Small intestine (tissue), 7 donors: ENCODE results near the gene KIRREL1. TPM values are rescaled to one million over a fixed set of nuclear protein-coding genes. Genes with fewer than 3 reads are reported as not detected.

Experiments used
- DNase-seq, 2 donors: peaks; one replicate each; pipeline versions ENCODE4 v3.0.0 to v3.0.0-alpha.2; 2013
- FAIRE-seq: peaks from 2 replicates; lab custom pipeline; 2012; peaks lifted over from hg19 to GRCh38; lab: Jason Lieb, UNC
- H3K27ac ChIP-seq, 3 donors: one replicate each; pipeline ENCODE4 v1.5.1; 2013; ENCODE audit warnings: low read length in 2 of 3, mild to moderate bottlenecking in 2 of 3, control low read depth in 1 of 3, inconsistent platforms in 1 of 3, low read depth in 1 of 3, moderate library complexity in 1 of 3
- H3K27me3 ChIP-seq, 3 donors: one replicate each; pipeline ENCODE4 v1.6.1; 2013; ENCODE audit warnings: low read length in 3 of 3, inconsistent platforms in 1 of 3; ENCODE audit not compliant: control insufficient read depth in 3 of 3, insufficient read depth in 3 of 3
- H3K36me3 ChIP-seq, 3 donors: one replicate each; pipeline ENCODE4 v1.6.1; 2013; ENCODE audit warnings: low read length in 3 of 3, inconsistent platforms in 1 of 3, low read depth in 1 of 3, mild to moderate bottlenecking in 1 of 3, moderate library complexity in 1 of 3; ENCODE audit not compliant: control insufficient read depth in 3 of 3, insufficient read depth in 2 of 3
- H3K4me1 ChIP-seq, 3 donors: one replicate each; pipeline ENCODE4 v1.6.1; 2013; ENCODE audit warnings: low read length in 2 of 3, inconsistent platforms in 1 of 3, low read depth in 1 of 3, mild to moderate bottlenecking in 1 of 3, moderate library complexity in 1 of 3; ENCODE audit not compliant: control insufficient read depth in 3 of 3, insufficient read depth in 2 of 3
- H3K4me3 ChIP-seq, 3 donors: one replicate each; pipeline ENCODE4 v1.5.1; 2013; ENCODE audit warnings: low read length in 3 of 3, control low read depth in 1 of 3, inconsistent platforms in 1 of 3, low read depth in 1 of 3, mild to moderate bottlenecking in 1 of 3, moderate library complexity in 1 of 3
- H3K9me3 ChIP-seq, 2 donors: one replicate each; pipeline ENCODE4 v1.6.1; 2013; ENCODE audit warnings: low read depth in 1 of 2, low read length in 1 of 2; ENCODE audit not compliant: control insufficient read depth in 2 of 2, insufficient read depth in 1 of 2
- WGBS, 3 donors: extraction: QIAGEN DNeasy Blood & Tissue Kit; methylation state at CpG; one replicate each; pipeline ENCODE4 v1.1.7; 2013; 5-methylcytosine and 5-hydroxymethylcytosine counted together
- polyA plus RNA-seq, 4 donors: library from polyadenylated mRNA; stranded (reverse) in 3 of 4; unstranded in 1 of 4; fragments of 200-250 nt in 3 of 4; fragments of 120-200 nt in 1 of 4; gene quantifications; one replicate each; pipeline versions ENCODE4 v1.2.1 to v1.2.3, GENCODE V29; 2013
- donor health status: healthy with polysubstance abuse.
- donor health status: control.
- donor health status: control.
- donor health status: Bipolar disorder and iron deficiency.
- donor health status: healthy.

The KIRREL1 gene
- polyA plus RNA-seq, 4 donors, result 0.22 to 15.3 (median 4.9) TPM

- Histone ChIP-seq H3K4me1 (peaks cover 1 to 62% (median 2%) of the 10 kb centered on the region in 3 donors), H3K36me3 (no peaks in the 10 kb centered on the region), H3K27me3 (no peaks in the 10 kb centered on the region), H3K27ac (peak overlapping the region in 1 of 3 donors; percentile 85), H3K4me3 (no peak overlapping the region), H3K9me3 (peaks cover 0 to 12% of the 10 kb centered on the region in 2 donors)
- DNase-seq (no peak), FAIRE-seq (no peak)
Measured at GRCh38 chr1:157967205-157967604, 26.2 kb upstream of the KIRREL1 start.

- H3K4me1 ChIP-seq, result peaks cover 0 to 62% (median 2%) of the 10 kb centered on the region in 3 donors
- no peaks in the 10 kb centered on the region for H3K36me3 ChIP-seq
- no peaks in the 10 kb centered on the region for H3K27me3 ChIP-seq
- DNase-seq (peak in 1 of 2 donors; percentile 83), FAIRE-seq (no peak)
- H3K9me3 ChIP-seq, result peaks cover 0 to 12% of the 10 kb centered on the region in 2 donors
- no peak overlapping the region for H3K4me3 ChIP-seq
- H3K27ac ChIP-seq, result peak overlapping the region in 1 of 3 donors; percentile 79
- 8 to 42% (median 22%) methylated on average over 7 of the region's 7 CpGs for WGBS, 3 donors
Measured at GRCh38 chr1:157968508-157968907, 24.9 kb upstream of the KIRREL1 start.

- WGBS, 3 donors, result 8 to 35% (median 16%) methylated on average over 2 of the region's 2 CpGs
- FAIRE-seq (no peak), DNase-seq (no peak)
Measured at GRCh38 chr1:157968946-157969345, 24.5 kb upstream of the KIRREL1 start.

GRCh38 chr1:157969697-157970485 lies 23.6 kb upstream of the KIRREL1 start:
- WGBS, 3 donors, result 40 to 55% (median 43%) methylated on average over 3 of the region's 3 CpGs
- H3K27me3 ChIP-seq, result no peaks in the 10 kb centered on the region
- peak overlapping the region in 1 of 3 donors; percentile 46 for H3K27ac ChIP-seq
- H3K4me1 ChIP-seq, result peaks cover 0 to 49% (median 2%) of the 10 kb centered on the region in 3 donors
- H3K9me3 ChIP-seq, result peaks cover 0 to 12% of the 10 kb centered on the region in 2 donors
- no peak overlapping the region for H3K4me3 ChIP-seq
- FAIRE-seq (no peak), DNase-seq (peak; percentile 66 to 77)
- no peaks in the 10 kb centered on the region for H3K36me3 ChIP-seq

More at GRCh38 chr1:157968946-157969345, 24.5 kb upstream of the KIRREL1 start:
- peaks cover 0 to 59% (median 2%) of the 10 kb centered on the region in 3 donors for H3K4me1 ChIP-seq
- no peaks in the 10 kb centered on the region for H3K27me3 ChIP-seq
- H3K36me3 ChIP-seq, result no peaks in the 10 kb centered on the region
- H3K9me3 ChIP-seq, result peaks cover 0 to 12% of the 10 kb centered on the region in 2 donors
- no peak overlapping the region for H3K4me3 ChIP-seq
- H3K27ac ChIP-seq, result peak overlapping the region in 1 of 3 donors; percentile 79

- peaks cover 0 to 33% (median 2%) of the 10 kb centered on the region in 3 donors for H3K4me1 ChIP-seq
- DNase-seq (no peak), FAIRE-seq (no peak)
- no peaks in the 10 kb centered on the region for H3K36me3 ChIP-seq
- no peak overlapping the region for H3K4me3 ChIP-seq
- no peaks in the 10 kb centered on the region for H3K27me3 ChIP-seq
- no peak overlapping the region for H3K27ac ChIP-seq
- H3K9me3 ChIP-seq, result peaks cover 0 to 12% of the 10 kb centered on the region in 2 donors
Measured at GRCh38 chr1:157971769-157972168, 21.7 kb upstream of the KIRREL1 start.

GRCh38 chr1:157975228-157975950 lies 18.1 kb upstream of the KIRREL1 start:
- no peak overlapping the region for H3K4me3 ChIP-seq
- no peaks in the 10 kb centered on the region for H3K36me3 ChIP-seq
- FAIRE-seq (no peak), DNase-seq (no peak)
- H3K27me3 ChIP-seq, result no peaks in the 10 kb centered on the region
- peaks cover 0 to 5% of the 10 kb centered on the region in 2 donors for H3K9me3 ChIP-seq
- peaks cover 0 to 11% (median 2%) of the 10 kb centered on the region in 3 donors for H3K4me1 ChIP-seq
- WGBS, 3 donors, result 68 to 78% (median 76%) methylated on average over 2 of the region's 2 CpGs
- no peak overlapping the region for H3K27ac ChIP-seq

- H3K4me3 ChIP-seq, result no peak overlapping the region
- FAIRE-seq (no peak), DNase-seq (no peak)
- H3K4me1 ChIP-seq, result peaks cover 0 to 7% (median 0%) of the 10 kb centered on the region in 3 donors
- no peak overlapping the region for H3K27ac ChIP-seq
- H3K9me3 ChIP-seq, result no peaks in the 10 kb centered on the region
- H3K36me3 ChIP-seq, result no peaks in the 10 kb centered on the region
- H3K27me3 ChIP-seq, result no peaks in the 10 kb centered on the region
- 83 to 90% (median 88%) methylated on average over 2 of the region's 2 CpGs for WGBS, 3 donors
Measured at GRCh38 chr1:157976888-157977287, 16.6 kb upstream of the KIRREL1 start.

- DNase-seq (peak; percentile 39 to 60), FAIRE-seq (no peak)
- no peaks in the 10 kb centered on the region for H3K9me3 ChIP-seq
- no peak overlapping the region for H3K27ac ChIP-seq
- peak overlapping the region in 2 of 3 donors; percentile 4 to 23 for H3K4me3 ChIP-seq
- no peaks in the 10 kb centered on the region for H3K27me3 ChIP-seq
- WGBS, 3 donors, result 8 to 23% (median 20%) methylated on average over 37 to 38 of the region's 38 CpGs
- H3K4me1 ChIP-seq, result peaks cover 0 to 7% (median 0%) of the 10 kb centered on the region in 3 donors
- H3K36me3 ChIP-seq, result no peaks in the 10 kb centered on the region
Measured at GRCh38 chr1:157978586-157979403, 14.7 kb upstream of the KIRREL1 start.
